ENCODE measurements around the gene CAT.

The CAT gene

GRCh38 chr11:34425867-34426266, 12.9 kb upstream of the CAT start:
- DNase-seq, result no peak

- no peak for DNase-seq
Measured at GRCh38 chr11:34426766-34427185, 12.0 kb upstream of the CAT start.

GRCh38 chr11:34427186-34427805, 11.4 kb upstream of the CAT start:
- DNase-seq, result no peak

GRCh38 chr11:34431979-34432378, 6.8 kb upstream of the CAT start:
- no peak for DNase-seq

GRCh38 chr11:34432822-34433221, 5.9 kb upstream of the CAT start:
- no peak for DNase-seq

GRCh38 chr11:34433899-34434298, 4.8 kb upstream of the CAT start:
- no peak for DNase-seq

- DNase-seq, result no peak
Measured at GRCh38 chr11:34437224-34438125, 1.3 kb upstream of the CAT start.

GRCh38 chr11:34439610-34440198, 970 bp downstream of the CAT start:
- DNase-seq, result no peak

GRCh38 chr11:34441814-34442213, 3.1 kb downstream of the CAT start:
- no peak for DNase-seq

GRCh38 chr11:34443136-34443535, 4.4 kb downstream of the CAT start:
- no peak for DNase-seq

- no peak for DNase-seq
Measured at GRCh38 chr11:34444428-34444827, 5.7 kb downstream of the CAT start.

- DNase-seq, result no peak
Measured at GRCh38 chr11:34445956-34446355, 7.2 kb downstream of the CAT start.

GRCh38 chr11:34446386-34446785, 7.7 kb downstream of the CAT start:
- DNase-seq, result no peak

GRCh38 chr11:34447044-34447443, 8.3 kb downstream of the CAT start:
- no peak for DNase-seq

- no peak for DNase-seq
Measured at GRCh38 chr11:34448223-34448994, 9.7 kb downstream of the CAT start.

- no peak for DNase-seq
Measured at GRCh38 chr11:34449013-34449412, 10.3 kb downstream of the CAT start.

- no peak for DNase-seq
Measured at GRCh38 chr11:34451053-34451452, 12.3 kb downstream of the CAT start.

GRCh38 chr11:34454308-34455032, 15.7 kb downstream of the CAT start:
- DNase-seq, result no peak

- DNase-seq, result no peak
Measured at GRCh38 chr11:34457607-34458006, 18.9 kb downstream of the CAT start.

- no peak for DNase-seq
Measured at GRCh38 chr11:34458525-34458924, 19.8 kb downstream of the CAT start.

- no peak for DNase-seq
Measured at GRCh38 chr11:34459507-34460162, 20.9 kb downstream of the CAT start.

GRCh38 chr11:34460278-34460677, 21.5 kb downstream of the CAT start:
- no peak for DNase-seq

Data from NCI-H1694 treated with DMSO at 0.1 percent for 48 hours (cell line).